H9 (cell line): Measurements from ENCODE around the gene TMEM201. TPM values are rescaled to one million over a fixed set of nuclear protein-coding genes. Genes with fewer than 3 reads are reported as not detected.

ENCODE experiments used
- DNase-seq: peaks from one replicate; pipeline ENCODE4 v3.0.0-alpha.2; 2017
- H2AFZ ChIP-seq: one replicate; pipeline ENCODE4 v1.6.1; 2013; ENCODE audit warnings: mild to moderate bottlenecking, low read length, control low read depth, moderate library complexity
- H2AK5ac ChIP-seq: 2 replicates; pipeline ENCODE4 v1.6.1; 2013; ENCODE audit warnings: low read length, control low read depth, mixed read lengths; ENCODE audit not compliant: insufficient read length
- H2BK120ac ChIP-seq: one replicate; pipeline ENCODE4 v1.6.1; 2013; ENCODE audit warnings: low read depth, mild to moderate bottlenecking, low read length, control low read depth, inconsistent platforms; ENCODE audit not compliant: poor library complexity, severe bottlenecking
- H2BK12ac ChIP-seq: 2 replicates; pipeline ENCODE4 v1.6.1; 2013; ENCODE audit warnings: low read length, control low read depth, mixed read lengths, low read depth; ENCODE audit not compliant: insufficient read length
- H2BK15ac ChIP-seq: 2 replicates; pipeline ENCODE4 v1.6.1; 2013; ENCODE audit warnings: low read depth, low read length, control low read depth
- H2BK20ac ChIP-seq: one replicate; pipeline ENCODE4 v1.6.1; 2013; ENCODE audit warnings: low read depth, mild to moderate bottlenecking, low read length, control low read depth, inconsistent platforms; ENCODE audit not compliant: poor library complexity, severe bottlenecking
- H2BK5ac ChIP-seq: 2 replicates; pipeline ENCODE4 v1.6.1; 2013; ENCODE audit warnings: low read length, control low read depth, mixed read lengths; ENCODE audit not compliant: insufficient read length
- H3K14ac ChIP-seq: 2 replicates; pipeline ENCODE4 v1.6.1; 2013; ENCODE audit warnings: low read length, control low read depth; ENCODE audit not compliant: insufficient read depth
- H3K18ac ChIP-seq: 2 replicates; pipeline ENCODE4 v1.6.1; 2013; ENCODE audit warnings: low read depth, mild to moderate bottlenecking, mixed read lengths, low read length, control low read depth; ENCODE audit not compliant: insufficient read length
- H3K23ac ChIP-seq: 2 replicates; pipeline ENCODE4 v1.6.1; 2013; ENCODE audit warnings: low read length, control low read depth, mixed read lengths, low read depth; ENCODE audit not compliant: insufficient read length
- H3K23me2 ChIP-seq: 2 replicates; pipeline ENCODE4 v1.6.1; 2013; ENCODE audit warnings: low read depth, mild to moderate bottlenecking, mixed read lengths, low read length, control low read depth; ENCODE audit not compliant: insufficient read length, poor library complexity, severe bottlenecking
- H3K27ac ChIP-seq: 2 replicates; pipeline ENCODE4 v1.5.1; 2013; ENCODE audit warnings: low read length, control low read depth, mixed read lengths, low read depth; ENCODE audit not compliant: insufficient read length
- H3K27me3 ChIP-seq: 2 replicates; pipeline ENCODE4 v1.6.1; 2013; ENCODE audit warnings: low read length, control low read depth, inconsistent platforms; ENCODE audit not compliant: insufficient read depth
- H3K4ac ChIP-seq: 2 replicates; pipeline ENCODE4 v1.6.1; 2013; ENCODE audit warnings: low read depth, mild to moderate bottlenecking, control low read depth, inconsistent platforms, low read length, moderate library complexity
- H3K4me1 ChIP-seq: 2 replicates; pipeline ENCODE4 v1.6.1; 2013; ENCODE audit warnings: low read length, control low read depth, inconsistent platforms; ENCODE audit not compliant: insufficient read depth
- H3K4me2 ChIP-seq: 2 replicates; pipeline ENCODE4 v1.6.1; 2013; ENCODE audit warnings: low read length, control low read depth, mixed read lengths; ENCODE audit not compliant: insufficient read length, insufficient read depth
- H3K56ac ChIP-seq: 2 replicates; pipeline ENCODE4 v1.6.1; 2013; ENCODE audit warnings: low read depth, mild to moderate bottlenecking, mixed read lengths, low read length, control low read depth; ENCODE audit not compliant: insufficient read length
- H3K79me1 ChIP-seq: 2 replicates; pipeline ENCODE4 v1.6.1; 2013; ENCODE audit warnings: low read depth, mild to moderate bottlenecking, moderate library complexity, low read length, control low read depth, inconsistent platforms; ENCODE audit not compliant: insufficient read depth, poor library complexity, severe bottlenecking
- H3K79me2 ChIP-seq: 2 replicates; pipeline ENCODE4 v1.6.1; 2013; ENCODE audit warnings: low read length, control low read depth, inconsistent platforms; ENCODE audit not compliant: insufficient read depth
- H3K9ac ChIP-seq: 2 replicates; pipeline ENCODE4 v1.6.1; 2013; ENCODE audit warnings: low read length, control low read depth, mixed read lengths; ENCODE audit not compliant: insufficient read length; ENCODE audit errors: extremely low read depth
- H3K9me3 ChIP-seq: one replicate; pipeline ENCODE4 v1.6.1; 2013; ENCODE audit warnings: low read depth, low read length, inconsistent platforms; ENCODE audit not compliant: control insufficient read depth
- H3T11ph ChIP-seq: one replicate; pipeline ENCODE4 v1.6.1; 2013; ENCODE audit warnings: mild to moderate bottlenecking, low read length, control low read depth, inconsistent platforms
- H4K20me1 ChIP-seq: one replicate; pipeline ENCODE4 v1.6.1; 2013; ENCODE audit not compliant: control insufficient read depth, insufficient read length, insufficient read depth
- H4K5ac ChIP-seq: 2 replicates; pipeline ENCODE4 v1.6.1; 2013; ENCODE audit warnings: low read depth, mild to moderate bottlenecking, mixed read lengths, low read length, control low read depth; ENCODE audit not compliant: insufficient read length
- H4K8ac ChIP-seq: replicated peaks from 2 replicates; pipeline ENCODE4 v1.6.1; 2013; ENCODE audit warnings: low read length, control low read depth, mixed read lengths, low read depth; ENCODE audit not compliant: insufficient read length
- H4K91ac ChIP-seq: 2 replicates; pipeline ENCODE4 v1.6.1; 2013; ENCODE audit warnings: low read depth, mild to moderate bottlenecking, moderate library complexity, mixed read lengths, low read length, control low read depth; ENCODE audit not compliant: insufficient read length
- H3K27ac Mint-ChIP-seq, 3 experiments: 2 replicates in 2 of 3; 3 replicates in 1 of 3; pipeline ENCODE4 v1.8.0; 2020 to 2021; ENCODE audit warnings: mixed read lengths in 3 of 3, mild to moderate bottlenecking in 1 of 3, moderate library complexity in 1 of 3
- H3K27me3 Mint-ChIP-seq: 2 replicates; pipeline ENCODE4 v1.8.0; 2021; ENCODE audit warnings: low read depth, mild to moderate bottlenecking, moderate library complexity, mixed read lengths
- H3K36me3 Mint-ChIP-seq, 3 experiments: 2 replicates in 2 of 3; 3 replicates in 1 of 3; pipeline ENCODE4 v1.8.0; 2020 to 2021; ENCODE audit warnings: low read depth in 3 of 3, mixed read lengths in 3 of 3; ENCODE audit not compliant: insufficient read depth in 1 of 3
- H3K4me1 Mint-ChIP-seq, 2 experiments: 2 replicates each; pipeline ENCODE4 v1.8.0; 2020; ENCODE audit warnings: mixed read lengths in 2 of 2
- H3K4me3 Mint-ChIP-seq, 2 experiments: 2 replicates in 1 of 2; 3 replicates in 1 of 2; pipeline ENCODE4 v1.8.0; 2020 to 2021; ENCODE audit warnings: mild to moderate bottlenecking in 2 of 2, mixed read lengths in 2 of 2, moderate library complexity in 1 of 2
- H3K9me3 Mint-ChIP-seq, 2 experiments: 2 replicates in 1 of 2; 3 replicates in 1 of 2; pipeline ENCODE4 v1.8.0; 2020; ENCODE audit warnings: mild to moderate bottlenecking in 2 of 2, mixed read lengths in 2 of 2, moderate library complexity in 1 of 2
- CTCF ChIP-seq: fragments of 200-600 bp; sonication (generic); conservative IDR thresholded peaks from 3 replicates; pipeline ENCODE4 v1.8.0; 2021; ENCODE audit warnings: antibody characterized with exemption, mild to moderate bottlenecking
- WGBS: extraction: QIAGEN DNeasy Blood & Tissue Kit; methylation state at CpG from one replicate; pipeline ENCODE4 v1.1.7; 2013; ENCODE audit warnings: missing lambda C conversion rate, low lambda C conversion rate, mixed read lengths; ENCODE audit not compliant: insufficient read length; ENCODE audit errors: extremely low coverage; 5-methylcytosine and 5-hydroxymethylcytosine counted together
- total RNA-seq: library from RNA; stranded (reverse); gene quantifications from 2 replicates; pipeline ENCODE4 v1.2.1, GENCODE V29; 2021

Gene TMEM201
- total RNA-seq, 1 experiment from 2014 or later: 31.0 TPM

DNA sequence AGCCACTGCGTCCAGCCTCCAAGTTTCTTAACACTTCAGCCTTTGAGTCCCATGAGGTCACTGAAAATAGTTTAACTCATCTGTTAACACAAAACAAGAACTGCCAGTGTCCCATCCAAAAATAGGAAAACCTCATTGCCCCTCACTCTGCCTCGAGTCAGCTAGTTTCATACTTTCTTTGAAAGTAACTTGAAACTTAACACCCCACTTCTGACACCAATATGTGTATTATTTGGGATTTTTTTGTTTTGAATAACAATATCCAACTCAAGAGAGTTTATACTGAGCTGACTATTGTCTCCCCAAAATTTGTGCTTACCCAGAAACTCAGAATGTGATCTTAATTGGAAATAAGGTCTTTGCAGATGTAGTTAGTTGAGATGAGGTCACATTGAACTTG, 45.9 kb downstream of the TMEM201 start:
- H2AK5ac ChIP-seq: no peak overlapping the region
- H3K18ac ChIP-seq: no peak overlapping the region
- H3K4me1 ChIP-seq: no peaks in the 10 kb centered on the region
- no peak overlapping the region for H2BK12ac ChIP-seq
- H2AFZ ChIP-seq: no peak overlapping the region
- no peak overlapping the region for H4K8ac ChIP-seq
- H3K23me2 ChIP-seq: no peaks in the 10 kb centered on the region
- no peak overlapping the region for H3K4ac ChIP-seq
- no peak overlapping the region for H4K91ac ChIP-seq
- 0 out of 4 replicates have a peak, but pooled peaks cover 0 to 3% of the 10 kb centered on the region in 2 experiments for H3K4me1 Mint-ChIP-seq
- H3K9me3 Mint-ChIP-seq: peaks cover 8 to 13% of the 10 kb centered on the region in 2 experiments
- H3K9ac ChIP-seq: no peak overlapping the region
- H3K23ac ChIP-seq: no peak overlapping the region
- H3K79me2 ChIP-seq: no peaks in the 10 kb centered on the region
- H3K27ac Mint-ChIP-seq: no peak overlapping the region
- H2BK120ac ChIP-seq: no peak overlapping the region
- H3K27ac ChIP-seq: no peak overlapping the region
- H3K56ac ChIP-seq: no peak overlapping the region
- no peak overlapping the region for H3K4me2 ChIP-seq
- no peak for TF ChIP-seq CTCF
- no peak overlapping the region for H3T11ph ChIP-seq
- WGBS: no CpG with 5 or more reads among the region's 2 CpGs
- no peaks in the 10 kb centered on the region; a peak in 1 of 7 replicates for H3K36me3 Mint-ChIP-seq
- no peaks in the 10 kb centered on the region for H3K9me3 ChIP-seq
- H3K4me3 Mint-ChIP-seq: no peak overlapping the region
- no peak overlapping the region for H4K5ac ChIP-seq
- no peak overlapping the region for H2BK5ac ChIP-seq
- H2BK20ac ChIP-seq: no peak overlapping the region
- H3K27me3 ChIP-seq: no peaks in the 10 kb centered on the region
- peaks cover 14% of the 10 kb centered on the region for H3K27me3 Mint-ChIP-seq
- no peaks in the 10 kb centered on the region for H4K20me1 ChIP-seq
- H3K14ac ChIP-seq: no peak overlapping the region
- no peak overlapping the region for H2BK15ac ChIP-seq
- H3K79me1 ChIP-seq: no peaks in the 10 kb centered on the region
- DNase-seq: no peak
